ENCODE results near the gene VEPH1. TPM values are rescaled to one million over a fixed set of nuclear protein-coding genes. Genes with fewer than 3 reads are reported as not detected.
A peak's percentile ranks its signal among the peaks of the same experiment; 100 is the strongest.

The VEPH1 gene
- total RNA-seq, 4 donors from 2014 or later = 0.30 to 6.1 (median 0.76) TPM

DNA sequence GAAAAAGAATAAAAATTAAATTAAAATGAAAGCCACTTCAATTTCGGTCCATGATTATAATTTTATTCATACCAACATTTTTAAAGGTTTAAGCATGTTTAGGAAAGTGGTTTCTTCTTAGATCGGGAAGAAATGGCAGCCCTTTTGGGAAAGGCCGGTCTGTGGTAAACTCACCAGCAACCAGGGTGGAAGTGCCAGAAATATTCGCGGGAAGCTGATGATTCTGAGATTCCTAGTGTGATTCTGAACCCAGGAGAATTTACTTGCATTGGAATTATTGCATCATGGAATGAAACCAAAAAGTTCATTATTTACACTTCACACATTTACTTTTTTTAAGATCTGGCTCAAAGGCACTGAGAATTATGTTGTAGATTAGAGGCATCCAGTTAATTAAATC is 246.1 kb downstream of the VEPH1 start:
- no peaks in the 10 kb centered on the region for H3K9me3 ChIP-seq
- H3K36me3 ChIP-seq = no peaks in the 10 kb centered on the region
- 80 to 87% methylated on average over 5 of the region's 5 CpGs for WGBS, 2 donors
- H3K27ac ChIP-seq = no peak overlapping the region
- H3K4me3 ChIP-seq = no peak overlapping the region
- no peaks in the 10 kb centered on the region for H3K27me3 ChIP-seq
- DNase-seq (ENCODE audit: low spot score in 2 of 2) = no peak
- TF ChIP-seq, protein P1, sequence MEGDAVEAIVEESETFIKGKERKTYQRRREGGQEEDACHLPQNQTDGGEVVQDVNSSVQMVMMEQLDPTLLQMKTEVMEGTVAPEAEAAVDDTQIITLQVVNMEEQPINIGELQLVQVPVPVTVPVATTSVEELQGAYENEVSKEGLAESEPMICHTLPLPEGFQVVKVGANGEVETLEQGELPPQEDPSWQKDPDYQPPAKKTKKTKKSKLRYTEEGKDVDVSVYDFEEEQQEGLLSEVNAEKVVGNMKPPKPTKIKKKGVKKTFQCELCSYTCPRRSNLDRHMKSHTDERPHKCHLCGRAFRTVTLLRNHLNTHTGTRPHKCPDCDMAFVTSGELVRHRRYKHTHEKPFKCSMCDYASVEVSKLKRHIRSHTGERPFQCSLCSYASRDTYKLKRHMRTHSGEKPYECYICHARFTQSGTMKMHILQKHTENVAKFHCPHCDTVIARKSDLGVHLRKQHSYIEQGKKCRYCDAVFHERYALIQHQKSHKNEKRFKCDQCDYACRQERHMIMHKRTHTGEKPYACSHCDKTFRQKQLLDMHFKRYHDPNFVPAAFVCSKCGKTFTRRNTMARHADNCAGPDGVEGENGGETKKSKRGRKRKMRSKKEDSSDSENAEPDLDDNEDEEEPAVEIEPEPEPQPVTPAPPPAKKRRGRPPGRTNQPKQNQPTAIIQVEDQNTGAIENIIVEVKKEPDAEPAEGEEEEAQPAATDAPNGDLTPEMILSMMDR (IDR thresholded peaks at IDR 0.05) = no peak
- TF ChIP-seq EP300 (IDR thresholded peaks at IDR 0.05) (no peak), POLR2A (IDR thresholded peaks at IDR 0.05) (no peak)
- peaks cover 0 to 24% (median 0%) of the 10 kb centered on the region in 4 donors for H3K4me1 ChIP-seq

DNA sequence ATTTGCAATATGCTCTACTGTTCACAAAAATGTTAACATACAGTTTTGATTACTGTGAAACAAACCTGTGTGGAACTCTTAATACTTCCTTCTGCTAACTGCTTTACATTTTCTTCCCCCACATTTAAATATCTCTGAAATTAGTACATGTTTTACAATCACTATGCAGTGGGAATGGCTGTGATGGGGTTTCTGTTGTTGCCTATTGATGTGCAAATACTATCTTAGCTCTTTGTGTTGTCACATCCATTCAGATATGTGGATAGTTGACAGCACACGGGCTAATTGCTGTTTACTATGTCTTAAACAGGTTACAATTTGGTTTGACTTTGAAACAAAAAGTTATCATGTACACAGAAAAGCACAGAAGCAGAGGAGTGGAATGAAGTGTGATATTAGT is 247.4 kb downstream of the VEPH1 start:
- WGBS, 2 donors = 60 to 63% methylated on average over 1 of the region's 1 CpG
- no peak overlapping the region for H3K4me3 ChIP-seq
- H3K27me3 ChIP-seq = no peaks in the 10 kb centered on the region
- DNase-seq (ENCODE audit: low spot score in 2 of 2) = no peak
- H3K4me1 ChIP-seq = peaks cover 0 to 17% (median 0%) of the 10 kb centered on the region in 4 donors
- no peaks in the 10 kb centered on the region for H3K9me3 ChIP-seq
- H3K27ac ChIP-seq = no peak overlapping the region
- no peaks in the 10 kb centered on the region for H3K36me3 ChIP-seq
- TF ChIP-seq EP300 (IDR thresholded peaks at IDR 0.05) (no peak), POLR2A (IDR thresholded peaks at IDR 0.05) (no peak)
- TF ChIP-seq, protein P1 (IDR thresholded peaks at IDR 0.05) = no peak

DNA sequence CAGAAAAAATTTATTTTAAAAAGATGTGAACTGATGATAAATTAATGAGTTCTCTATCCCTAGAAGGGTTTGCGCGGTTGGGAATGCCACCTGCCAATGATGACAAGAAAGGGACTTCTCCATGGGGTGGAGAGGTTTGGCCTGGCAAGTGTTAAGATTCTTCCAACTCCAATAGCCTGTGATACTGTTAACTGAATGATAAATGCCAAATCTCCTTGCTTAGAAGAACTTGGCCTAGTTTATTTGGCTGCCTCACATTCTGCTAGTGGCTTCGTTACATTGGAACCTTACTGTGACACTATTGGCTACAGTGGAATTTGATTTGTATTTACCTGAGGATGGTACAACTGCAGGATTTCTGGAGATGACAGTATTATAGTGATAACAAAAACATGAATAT is 251.5 kb downstream of the VEPH1 start:
- no peak overlapping the region for H3K4me3 ChIP-seq
- H3K27me3 ChIP-seq = no peaks in the 10 kb centered on the region
- peaks cover 0 to 38% (median 12%) of the 10 kb centered on the region in 4 donors for H3K4me1 ChIP-seq
- DNase-seq (ENCODE audit: low spot score in 2 of 2) = no peak
- no peaks in the 10 kb centered on the region for H3K9me3 ChIP-seq
- 87 to 89% methylated on average over 3 of the region's 3 CpGs for WGBS, 2 donors
- H3K27ac ChIP-seq = no peak overlapping the region
- TF ChIP-seq, protein P1 (IDR thresholded peaks at IDR 0.05) = no peak
- TF ChIP-seq EP300 (IDR thresholded peaks at IDR 0.05) (no peak), POLR2A (IDR thresholded peaks at IDR 0.05) (no peak)
- no peaks in the 10 kb centered on the region for H3K36me3 ChIP-seq

DNA sequence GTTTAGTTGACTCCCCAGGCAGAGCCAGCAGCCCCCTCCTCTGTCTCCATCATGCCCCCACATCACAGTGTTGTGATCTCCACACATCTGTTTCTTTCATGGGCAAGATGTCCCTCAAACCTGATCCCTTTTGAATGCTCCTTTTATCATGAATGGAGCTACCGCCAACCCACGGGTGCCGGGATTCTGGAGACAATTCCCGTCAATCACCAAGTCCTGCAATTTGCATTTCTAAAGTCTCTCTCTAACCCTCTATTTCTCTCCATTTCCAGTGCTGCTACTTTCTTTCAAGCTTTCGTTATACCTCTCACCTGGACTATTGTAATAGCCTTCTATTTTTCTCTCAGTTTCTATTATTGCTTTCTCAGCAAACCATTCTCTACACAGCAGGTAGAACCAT is 253.6 kb downstream of the VEPH1 start:
- no peaks in the 10 kb centered on the region for H3K9me3 ChIP-seq
- no peak for DNase-seq (ENCODE audit: low spot score in 2 of 2)
- H3K4me1 ChIP-seq = peaks cover 0 to 50% (median 12%) of the 10 kb centered on the region in 4 donors
- no peak overlapping the region for H3K4me3 ChIP-seq
- no peaks in the 10 kb centered on the region for H3K27me3 ChIP-seq
- no peaks in the 10 kb centered on the region for H3K36me3 ChIP-seq
- H3K27ac ChIP-seq = peak overlapping the region in 2 of 4 donors; percentile 85 to 90
- TF ChIP-seq EP300 (IDR thresholded peaks at IDR 0.05) = no peak
- no peak for TF ChIP-seq POLR2A (IDR thresholded peaks at IDR 0.05)
- TF ChIP-seq, protein P1 (IDR thresholded peaks at IDR 0.05) = no peak
- 79 to 82% methylated on average over 5 of the region's 5 CpGs for WGBS, 2 donors

DNA sequence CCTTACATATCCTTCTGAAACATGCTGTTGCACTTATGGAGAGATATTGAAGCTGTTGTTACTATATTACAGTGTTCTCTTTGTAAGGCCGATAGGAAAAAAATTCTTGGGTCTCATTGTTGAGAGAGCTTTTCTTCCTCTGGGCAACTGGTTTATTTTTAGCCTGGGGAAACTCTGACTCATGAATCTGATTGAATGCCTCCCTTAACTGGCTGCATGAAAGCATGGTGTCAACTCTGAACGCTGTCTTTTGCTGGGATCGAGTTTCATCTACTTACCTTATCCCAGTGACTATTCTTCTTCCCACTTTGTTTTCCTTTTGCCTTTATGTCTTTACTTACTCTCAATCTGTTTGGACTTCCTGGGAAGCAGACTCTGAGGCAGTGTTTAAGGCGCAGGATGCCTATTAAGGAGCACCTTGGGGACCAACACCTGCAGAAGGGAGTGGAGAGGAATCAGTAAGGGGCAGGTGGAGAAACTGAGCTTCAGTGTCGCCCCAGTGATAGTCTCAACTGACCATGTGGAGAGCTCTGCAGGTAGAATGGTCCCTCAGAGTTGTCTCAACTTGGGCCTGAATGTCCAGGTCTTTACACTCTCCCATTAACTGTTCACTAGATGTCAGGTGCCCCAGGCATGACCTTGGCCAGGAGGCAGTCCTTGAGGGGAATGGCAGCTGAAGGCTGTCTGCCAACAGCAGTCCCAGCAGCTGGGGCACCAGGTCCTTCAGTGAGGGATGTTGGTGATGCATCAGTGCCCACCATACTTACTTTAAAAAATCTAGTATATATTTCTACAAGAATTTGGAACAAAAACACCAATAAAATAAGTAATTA is 254.4 kb downstream of the VEPH1 start:
- 30 to 38% methylated on average over 5 of the region's 5 CpGs for WGBS, 2 donors
- Histone ChIP-seq H3K27me3 (no peaks in the 10 kb centered on the region), H3K36me3 (no peaks in the 10 kb centered on the region), H3K4me1 (peaks cover 0 to 50% (median 12%) of the 10 kb centered on the region in 4 donors), H3K4me3 (no peak overlapping the region), H3K27ac (peak overlapping the region; percentile 59 to 90 (median 78)), H3K9me3 (no peaks in the 10 kb centered on the region)
- no peak for DNase-seq (ENCODE audit: low spot score in 2 of 2)
- TF ChIP-seq, protein P1 (IDR thresholded peaks at IDR 0.05) = no peak
- peak in 1 of 2 donors; percentile 82 for TF ChIP-seq EP300 (IDR thresholded peaks at IDR 0.05)

Measured in tibial nerve (tissue), 4 donors.